KMS-11 (cell line): Measurements from ENCODE around the gene DNAJB6.

Experiments
- H2AFZ ChIP-seq: fragments of 200-600 bp; sonication (generic); 2 replicates; pipeline ENCODE4 v1.6.1; 2016; ENCODE audit warnings: antibody characterized with exemption, mixed run types, low read depth
- H3K27ac ChIP-seq: fragments of 200-600 bp; sonication (generic); 2 replicates; pipeline ENCODE4 v1.6.1; 2016; ENCODE audit warnings: mild to moderate bottlenecking, mixed run types
- H3K27me3 ChIP-seq: fragments of 200-600 bp; sonication (generic); 2 replicates; pipeline ENCODE4 v1.6.1; 2017; ENCODE audit warnings: mild to moderate bottlenecking, low read depth, mixed run types, moderate library complexity; ENCODE audit not compliant: insufficient read depth
- H3K36me3 ChIP-seq: fragments of 200-600 bp; sonication (generic); 2 replicates; pipeline ENCODE4 v1.6.1; 2017; ENCODE audit warnings: mild to moderate bottlenecking, mixed run types; ENCODE audit not compliant: insufficient read depth
- H3K4me1 ChIP-seq: fragments of 200-600 bp; sonication (generic); 2 replicates; pipeline ENCODE4 v1.6.1; 2016; ENCODE audit warnings: mild to moderate bottlenecking, low read depth, mixed run types; ENCODE audit not compliant: poor library complexity, severe bottlenecking
- H3K4me2 ChIP-seq: fragments of 200-600 bp; sonication (generic); 2 replicates; pipeline ENCODE4 v1.7.0; 2016; ENCODE audit warnings: mild to moderate bottlenecking, mixed run types
- H3K4me3 ChIP-seq: fragments of 200-600 bp; sonication (generic); IDR thresholded peaks from 2 replicates; pipeline ENCODE4 v1.6.1; 2017; ENCODE audit warnings: low read depth, low read length, mixed read lengths; ENCODE audit not compliant: insufficient read depth
- H3K79me2 ChIP-seq: fragments of 200-600 bp; sonication (generic); 2 replicates; pipeline ENCODE4 v1.6.1; 2016; ENCODE audit warnings: low read depth, mixed run types; ENCODE audit not compliant: insufficient read depth
- H3K9ac ChIP-seq: fragments of 200-600 bp; sonication (generic); 2 replicates; pipeline ENCODE4 v1.6.1; 2016; ENCODE audit warnings: mild to moderate bottlenecking, mixed run types
- H4K20me1 ChIP-seq: fragments of 200-600 bp; sonication (generic); 2 replicates; pipeline ENCODE4 v1.6.1; 2016; ENCODE audit warnings: mild to moderate bottlenecking, mixed run types; ENCODE audit not compliant: insufficient read depth
- TF ChIP-seq, protein P1 (sequence below): fragments of 200-600 bp; sonication (generic); conservative IDR thresholded peaks from 2 replicates; pipeline ENCODE4 v1.6.1; 2017; ENCODE audit warnings: low read depth, mild to moderate bottlenecking, antibody characterized with exemption, low read length, moderate library complexity, mixed read lengths

The DNAJB6 gene

DNA sequence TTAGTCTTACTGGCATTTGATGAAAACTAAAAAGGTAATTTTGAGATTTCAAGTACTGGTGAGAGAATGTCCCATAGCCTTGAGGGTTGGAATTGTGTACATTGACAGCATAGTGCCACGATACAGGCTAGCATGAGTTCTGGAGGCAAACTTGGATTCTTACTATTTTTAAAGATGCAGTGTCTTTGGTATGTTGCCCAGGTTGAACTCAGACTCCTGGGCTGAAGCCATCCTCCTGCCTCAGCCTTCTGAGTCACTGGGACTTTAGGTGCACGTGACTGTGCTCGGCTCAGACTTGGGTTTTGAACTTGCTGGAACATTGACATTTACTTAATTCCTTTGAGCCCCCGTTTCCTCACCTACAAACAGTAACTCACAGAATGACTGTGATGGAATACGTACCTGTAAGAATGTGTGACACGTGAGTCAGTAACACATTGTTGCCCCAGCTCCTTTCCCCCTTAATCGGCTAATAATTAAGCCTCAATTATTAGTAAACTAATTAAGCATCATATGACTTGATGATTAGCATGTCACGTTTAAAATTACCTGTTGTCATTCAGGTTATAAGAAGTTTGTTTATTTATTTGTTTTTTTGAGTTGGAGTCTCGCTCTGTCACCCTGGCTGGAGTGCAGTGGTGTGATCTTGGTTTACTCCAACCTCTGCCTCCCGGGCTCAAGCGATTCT is 10.6 kb downstream of the DNAJB6 start:
- Histone ChIP-seq H3K27me3 (no peaks in the 10 kb centered on the region), H3K4me2 (no peak overlapping the region), H2AFZ (no peak overlapping the region), H4K20me1 (peaks cover 81% of the 10 kb centered on the region), H3K27ac (no peak overlapping the region), H3K79me2 (peaks cover 100% of the 10 kb centered on the region), H3K4me3 (no peak overlapping the region), H3K9ac (no peak overlapping the region), H3K36me3 (no peaks in the 10 kb centered on the region), H3K4me1 (peaks cover 43% of the 10 kb centered on the region)
- TF ChIP-seq, protein P1, sequence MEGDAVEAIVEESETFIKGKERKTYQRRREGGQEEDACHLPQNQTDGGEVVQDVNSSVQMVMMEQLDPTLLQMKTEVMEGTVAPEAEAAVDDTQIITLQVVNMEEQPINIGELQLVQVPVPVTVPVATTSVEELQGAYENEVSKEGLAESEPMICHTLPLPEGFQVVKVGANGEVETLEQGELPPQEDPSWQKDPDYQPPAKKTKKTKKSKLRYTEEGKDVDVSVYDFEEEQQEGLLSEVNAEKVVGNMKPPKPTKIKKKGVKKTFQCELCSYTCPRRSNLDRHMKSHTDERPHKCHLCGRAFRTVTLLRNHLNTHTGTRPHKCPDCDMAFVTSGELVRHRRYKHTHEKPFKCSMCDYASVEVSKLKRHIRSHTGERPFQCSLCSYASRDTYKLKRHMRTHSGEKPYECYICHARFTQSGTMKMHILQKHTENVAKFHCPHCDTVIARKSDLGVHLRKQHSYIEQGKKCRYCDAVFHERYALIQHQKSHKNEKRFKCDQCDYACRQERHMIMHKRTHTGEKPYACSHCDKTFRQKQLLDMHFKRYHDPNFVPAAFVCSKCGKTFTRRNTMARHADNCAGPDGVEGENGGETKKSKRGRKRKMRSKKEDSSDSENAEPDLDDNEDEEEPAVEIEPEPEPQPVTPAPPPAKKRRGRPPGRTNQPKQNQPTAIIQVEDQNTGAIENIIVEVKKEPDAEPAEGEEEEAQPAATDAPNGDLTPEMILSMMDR: no peak

- TF ChIP-seq, protein P1: no peak
- Histone ChIP-seq H4K20me1 (peaks cover 82% of the 10 kb centered on the region), H3K27ac (no peak overlapping the region), H3K27me3 (no peaks in the 10 kb centered on the region), H2AFZ (no peak overlapping the region), H3K9ac (no peak overlapping the region), H3K4me3 (no peak overlapping the region), H3K4me1 (peaks cover 38% of the 10 kb centered on the region), H3K79me2 (peaks cover 100% of the 10 kb centered on the region), H3K36me3 (no peaks in the 10 kb centered on the region), H3K4me2 (no peak overlapping the region)
Observed at GRCh38 chr7:157348548-157348947, 11.7 kb downstream of the DNAJB6 start.

DNA sequence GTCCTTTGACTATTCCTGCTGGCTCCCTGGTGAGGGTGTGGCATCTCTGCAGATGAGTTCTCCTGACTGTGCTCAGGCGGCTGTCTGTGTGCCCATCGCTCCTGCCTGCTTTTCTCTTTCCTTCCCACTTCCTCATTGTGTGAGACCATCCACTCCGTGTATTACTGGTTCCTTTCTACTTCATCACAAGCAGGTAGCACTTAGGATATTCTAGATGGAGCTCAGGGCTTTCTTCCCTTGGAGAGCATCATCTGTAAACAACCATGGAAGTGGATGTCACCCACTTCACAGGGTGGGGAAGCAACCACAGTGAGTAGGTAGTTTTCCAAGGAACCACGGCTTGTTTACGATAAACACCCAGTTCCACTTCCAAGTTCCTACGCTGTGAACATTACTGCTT is 15.7 kb downstream of the DNAJB6 start:
- Histone ChIP-seq H3K79me2 (peaks cover 98% of the 10 kb centered on the region), H3K27me3 (no peaks in the 10 kb centered on the region), H3K27ac (no peak overlapping the region), H4K20me1 (peaks cover 85% of the 10 kb centered on the region), H3K36me3 (peaks cover 4% of the 10 kb centered on the region; the same call in 1 of the 2 replicates), H2AFZ (no peak overlapping the region), H3K9ac (no peak overlapping the region), H3K4me2 (no peak overlapping the region), H3K4me1 (peaks cover 18% of the 10 kb centered on the region), H3K4me3 (no peak overlapping the region)
- TF ChIP-seq, protein P1: no peak

DNA sequence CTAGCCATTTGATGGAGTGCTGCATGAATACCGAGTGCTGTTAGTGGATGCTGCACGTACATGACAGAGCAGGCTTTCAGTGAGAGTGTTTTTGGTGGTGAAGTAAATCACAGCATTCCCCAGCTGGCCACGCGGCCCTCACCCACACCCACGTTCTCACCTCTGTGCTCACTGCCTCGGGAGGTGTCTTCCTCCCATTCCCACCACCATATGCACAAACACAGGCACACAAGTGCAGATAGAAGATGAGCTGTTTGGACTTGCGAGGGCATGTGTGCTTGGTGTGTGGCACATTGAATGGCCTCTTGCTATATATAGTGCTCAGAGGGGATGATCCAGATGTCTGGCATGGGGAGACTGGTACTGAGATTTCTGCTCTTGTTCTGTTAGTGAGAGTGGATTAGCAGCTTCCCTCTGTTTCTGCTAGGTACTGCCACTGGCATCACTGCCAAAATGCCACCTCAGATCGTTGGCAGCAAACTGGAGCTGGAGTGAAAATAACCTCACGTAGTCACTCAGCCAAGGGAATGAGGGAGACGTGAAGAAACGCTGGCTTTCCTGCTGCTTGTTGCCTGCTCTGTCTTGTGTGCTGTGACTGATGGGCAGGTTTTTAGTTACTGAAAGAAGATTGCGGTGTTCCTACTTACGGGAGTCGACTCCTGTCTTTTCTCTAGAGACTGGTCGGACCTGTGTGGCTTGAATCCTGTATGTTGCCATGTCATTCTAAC is 19.1 kb downstream of the DNAJB6 start:
- peaks cover 10% of the 10 kb centered on the region for H3K4me1 ChIP-seq
- no peak overlapping the region for H3K4me3 ChIP-seq
- TF ChIP-seq, protein P1: no peak
- H3K27ac ChIP-seq: no peak overlapping the region
- peaks cover 98% of the 10 kb centered on the region for H3K79me2 ChIP-seq
- H3K27me3 ChIP-seq: no peaks in the 10 kb centered on the region
- no peak overlapping the region for H2AFZ ChIP-seq
- H3K9ac ChIP-seq: no peak overlapping the region
- H3K4me2 ChIP-seq: no peak overlapping the region
- peaks cover 78% of the 10 kb centered on the region for H4K20me1 ChIP-seq
- H3K36me3 ChIP-seq: peaks cover 19% of the 10 kb centered on the region; the same call in 1 of the 2 replicates
